GM23338 (cell line): ENCODE results near the gene E2F6. TPM values are rescaled to one million over a fixed set of nuclear protein-coding genes. Genes with fewer than 3 reads are reported as not detected.

Experiments used
- ATAC-seq: fragments of 200-7000 bp; cut with Tn5 transposase; 3 replicates; pipeline ENCODE4 v1.9.1; 2020
- DNase-seq: peaks from one replicate; pipeline ENCODE4 v3.0.0-alpha.2; 2015; ENCODE audit warnings: low spot score
- H2AFZ ChIP-seq: fragments of 200-600 bp; sonication (generic); 2 replicates; pipeline ENCODE4 v1.8.0; 2016; ENCODE audit warnings: antibody characterized with exemption, mild to moderate bottlenecking, moderate library complexity
- H3F3A ChIP-seq: fragments of 200-600 bp; sonication (generic); replicated peaks from 2 replicates; pipeline ENCODE4 v1.8.0; 2017; ENCODE audit warnings: antibody characterized with exemption, mixed run types, low read depth
- H3K27ac ChIP-seq: fragments of 200-600 bp; sonication (generic); 2 replicates; pipeline ENCODE4 v1.6.1; 2016; ENCODE audit warnings: low read depth
- H3K27me3 ChIP-seq: fragments of 200-600 bp; sonication (generic); 2 replicates; pipeline ENCODE4 v1.8.0; 2016; ENCODE audit warnings: mild to moderate bottlenecking, mixed run types, moderate library complexity; ENCODE audit not compliant: insufficient read depth
- H3K36me3 ChIP-seq: fragments of 200-600 bp; sonication (generic); 2 replicates; pipeline ENCODE4 v1.8.0; 2016; ENCODE audit warnings: mild to moderate bottlenecking; ENCODE audit not compliant: insufficient read depth
- H3K4me1 ChIP-seq: fragments of 200-600 bp; sonication (generic); 2 replicates; pipeline ENCODE4 v1.8.0; 2016; ENCODE audit warnings: mild to moderate bottlenecking, moderate library complexity; ENCODE audit not compliant: insufficient read depth
- H3K4me2 ChIP-seq: fragments of 200-600 bp; sonication (generic); 2 replicates; pipeline ENCODE4 v1.7.1; 2017; ENCODE audit warnings: mixed run types
- H3K4me3 ChIP-seq: fragments of 200-600 bp; sonication (generic); 2 replicates; pipeline ENCODE4 v1.6.1; 2016; ENCODE audit warnings: mixed run types
- H3K79me2 ChIP-seq: fragments of 200-600 bp; sonication (generic); replicated peaks from 2 replicates; pipeline ENCODE4 v1.8.0; 2017; ENCODE audit warnings: mild to moderate bottlenecking; ENCODE audit not compliant: insufficient read depth
- H3K9me2 ChIP-seq: fragments of 200-600 bp; sonication (generic); 2 replicates; pipeline ENCODE4 v1.8.0; 2017; ENCODE audit not compliant: insufficient read depth
- H4K20me1 ChIP-seq: fragments of 200-600 bp; sonication (generic); replicated peaks from 2 replicates; pipeline ENCODE4 v1.8.0; 2017; ENCODE audit warnings: mild to moderate bottlenecking; ENCODE audit not compliant: insufficient read depth
- H3K27ac Mint-ChIP-seq: 2 replicates; pipeline ENCODE4 v1.8.0; 2020; ENCODE audit warnings: inconsistent platforms, mild to moderate bottlenecking, moderate library complexity, mixed read lengths
- H3K27me3 Mint-ChIP-seq: 3 replicates; pipeline ENCODE4 v1.8.0; 2022; ENCODE audit warnings: low read depth, mild to moderate bottlenecking, moderate library complexity, mixed read lengths, inconsistent platforms; ENCODE audit not compliant: insufficient read depth, poor library complexity
- H3K36me3 Mint-ChIP-seq: 3 replicates; pipeline ENCODE4 v1.8.0; 2021; ENCODE audit warnings: low read depth, mild to moderate bottlenecking, inconsistent platforms, moderate library complexity, mixed read lengths
- H3K4me1 Mint-ChIP-seq: 3 replicates; pipeline ENCODE4 v1.8.0; 2020; ENCODE audit warnings: mild to moderate bottlenecking, inconsistent platforms, mixed read lengths
- H3K4me3 Mint-ChIP-seq: 3 replicates; pipeline ENCODE4 v1.8.0; 2021; ENCODE audit warnings: moderate library complexity, mild to moderate bottlenecking, inconsistent platforms, mixed read lengths
- H3K9me3 Mint-ChIP-seq: 3 replicates; pipeline ENCODE4 v1.8.0; 2020; ENCODE audit warnings: moderate library complexity, mild to moderate bottlenecking, inconsistent platforms, mixed read lengths
- ETS1 ChIP-seq: IDR thresholded peaks from 2 replicates; pipeline ENCODE4 v1.6.1; 2016; ENCODE audit warnings: antibody characterized with exemption
- EZH2phosphoT487 ChIP-seq: fragments of 200-600 bp; sonication (generic); IDR thresholded peaks from one replicate; pipeline ENCODE4 v1.8.1; 2018; ENCODE audit warnings: antibody characterized with exemption; ENCODE audit not compliant: unreplicated experiment
- JUNB ChIP-seq: IDR thresholded peaks from one replicate; pipeline ENCODE4 v1.6.1; 2016; ENCODE audit warnings: antibody characterized with exemption; ENCODE audit not compliant: unreplicated experiment
- NANOG ChIP-seq: IDR thresholded peaks from 2 replicates; pipeline ENCODE4 v1.6.1; 2016; ENCODE audit warnings: antibody characterized with exemption, borderline replicate concordance
- POLR2AphosphoS5 ChIP-seq: IDR thresholded peaks from 2 replicates; pipeline ENCODE4 v1.6.1; 2016; ENCODE audit warnings: antibody characterized with exemption, low read depth
- STAT1 ChIP-seq: IDR thresholded peaks from one replicate; pipeline ENCODE4 v1.6.1; 2016; ENCODE audit warnings: antibody characterized with exemption; ENCODE audit not compliant: unreplicated experiment
- ZNF114 ChIP-seq: fragments of 250-450 bp; sonication (Bioruptor Pico); IDR thresholded peaks from 2 replicates; pipeline ENCODE4 v1.5.0; 2020; ENCODE audit warnings: mild to moderate bottlenecking, moderate library complexity
- ZNF331 ChIP-seq: fragments of 250-450 bp; sonication (Bioruptor Pico); IDR thresholded peaks from 2 replicates; pipeline ENCODE4 v1.5.0; 2020; ENCODE audit warnings: low read depth, mild to moderate bottlenecking, moderate library complexity
- ZNF462 ChIP-seq: fragments of 250-450 bp; sonication (Bioruptor Pico); IDR thresholded peaks from 2 replicates; pipeline ENCODE4 v1.5.0; 2020; ENCODE audit warnings: mild to moderate bottlenecking, moderate library complexity
- polyA plus RNA-seq: library from polyadenylated mRNA; unstranded; fragments of >200 nt; fragmentation: Nextera tagmentation; extraction: Ambion mirVana; gene quantifications from 2 replicates; pipeline ENCODE4 v1.2.1, GENCODE V29; 2016
- total RNA-seq: library from RNA; depleted of rRNA; stranded (reverse); fragments of >200 nt; shearing (Covaris generic); gene quantifications from 2 replicates; pipeline ENCODE4 v1.2.3, GENCODE V29; 2014
- TF ChIP-seq, protein P1 (sequence below): IDR thresholded peaks from one replicate; pipeline ENCODE4 v1.6.1; 2018; ENCODE audit warnings: antibody characterized with exemption; ENCODE audit not compliant: unreplicated experiment

The E2F6 gene
- total and polyA plus RNA-seq, 2 experiments from 2014 or later, result 16.9 to 20.7 TPM

GRCh38 chr2:11416931-11417330 is 49.0 kb downstream of the E2F6 start:
- H3K4me3 ChIP-seq, result no peak overlapping the region
- H3K4me1 ChIP-seq, result no peaks in the 10 kb centered on the region
- H3K9me2 ChIP-seq, result no peaks in the 10 kb centered on the region
- TF ChIP-seq STAT1 (no peak), ZNF114 (CRISPR knock-in tag) (no peak), ZNF462 (CRISPR knock-in tag) (no peak), JUNB (no peak), EZH2phosphoT487 (no peak), POLR2AphosphoS5 (no peak)
- no peak overlapping the region for H3K27ac ChIP-seq
- peaks cover 24% of the 10 kb centered on the region for H3K36me3 Mint-ChIP-seq
- ATAC-seq (no peak), DNase-seq (no peak)
- no peaks in the 10 kb centered on the region; the same call in 1 of the 2 replicates for H3K36me3 ChIP-seq
- H4K20me1 ChIP-seq, result no peaks in the 10 kb centered on the region
- no peak overlapping the region for H3K4me3 Mint-ChIP-seq
- no peaks in the 10 kb centered on the region for H3K79me2 ChIP-seq
- peaks cover 28% of the 10 kb centered on the region for H3K9me3 Mint-ChIP-seq
- no peak overlapping the region for H3K27ac Mint-ChIP-seq
- no peaks in the 10 kb centered on the region for H3K27me3 Mint-ChIP-seq
- no peak overlapping the region for H3K4me2 ChIP-seq
- no peak overlapping the region for H2AFZ ChIP-seq
- no peaks in the 10 kb centered on the region for H3F3A ChIP-seq
- H3K27me3 ChIP-seq, result no peaks in the 10 kb centered on the region
- no peaks in the 10 kb centered on the region; the same call in 2 of the 3 replicates for H3K4me1 Mint-ChIP-seq

DNA sequence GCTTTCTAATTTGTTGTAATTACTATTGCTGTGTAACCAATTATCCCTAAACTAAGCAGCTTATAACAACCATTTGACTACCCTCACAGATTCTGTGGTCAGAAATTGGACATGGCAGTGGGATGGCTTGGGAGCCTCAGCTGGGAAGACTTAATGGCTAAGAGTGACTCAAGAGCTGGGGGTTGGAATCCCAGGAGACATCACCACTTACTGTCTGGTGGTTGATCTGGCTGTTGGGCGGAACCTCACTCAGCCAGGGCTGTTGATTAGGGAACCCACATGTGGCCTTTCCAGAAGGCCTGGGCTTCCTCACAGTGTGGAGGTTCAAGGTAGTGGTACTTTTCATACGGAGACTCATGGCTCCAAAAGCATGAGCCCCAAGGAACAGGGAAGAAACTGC is 49.8 kb downstream of the E2F6 start:
- H3K27ac Mint-ChIP-seq, result no peak overlapping the region
- Histone ChIP-seq H4K20me1 (no peaks in the 10 kb centered on the region), H3K27me3 (no peaks in the 10 kb centered on the region), H3K27ac (no peak overlapping the region), H3F3A (no peaks in the 10 kb centered on the region), H3K79me2 (no peaks in the 10 kb centered on the region), H3K9me2 (no peaks in the 10 kb centered on the region), H2AFZ (no peak overlapping the region), H3K36me3 (no peaks in the 10 kb centered on the region; the same call in 1 of the 2 replicates), H3K4me1 (no peaks in the 10 kb centered on the region), H3K4me3 (no peak overlapping the region), H3K4me2 (no peak overlapping the region)
- H3K9me3 Mint-ChIP-seq, result peaks cover 28% of the 10 kb centered on the region
- peaks cover 24% of the 10 kb centered on the region for H3K36me3 Mint-ChIP-seq
- DNase-seq (no peak), ATAC-seq (no peak)
- no peaks in the 10 kb centered on the region for H3K27me3 Mint-ChIP-seq
- no peaks in the 10 kb centered on the region; the same call in 2 of the 3 replicates for H3K4me1 Mint-ChIP-seq
- H3K4me3 Mint-ChIP-seq, result no peak overlapping the region
- TF ChIP-seq ZNF114 (CRISPR knock-in tag) (no peak), NANOG (no peak), POLR2AphosphoS5 (no peak), ZNF331 (CRISPR knock-in tag) (no peak), EZH2phosphoT487 (no peak), ETS1 (no peak)
- TF ChIP-seq, protein P1, sequence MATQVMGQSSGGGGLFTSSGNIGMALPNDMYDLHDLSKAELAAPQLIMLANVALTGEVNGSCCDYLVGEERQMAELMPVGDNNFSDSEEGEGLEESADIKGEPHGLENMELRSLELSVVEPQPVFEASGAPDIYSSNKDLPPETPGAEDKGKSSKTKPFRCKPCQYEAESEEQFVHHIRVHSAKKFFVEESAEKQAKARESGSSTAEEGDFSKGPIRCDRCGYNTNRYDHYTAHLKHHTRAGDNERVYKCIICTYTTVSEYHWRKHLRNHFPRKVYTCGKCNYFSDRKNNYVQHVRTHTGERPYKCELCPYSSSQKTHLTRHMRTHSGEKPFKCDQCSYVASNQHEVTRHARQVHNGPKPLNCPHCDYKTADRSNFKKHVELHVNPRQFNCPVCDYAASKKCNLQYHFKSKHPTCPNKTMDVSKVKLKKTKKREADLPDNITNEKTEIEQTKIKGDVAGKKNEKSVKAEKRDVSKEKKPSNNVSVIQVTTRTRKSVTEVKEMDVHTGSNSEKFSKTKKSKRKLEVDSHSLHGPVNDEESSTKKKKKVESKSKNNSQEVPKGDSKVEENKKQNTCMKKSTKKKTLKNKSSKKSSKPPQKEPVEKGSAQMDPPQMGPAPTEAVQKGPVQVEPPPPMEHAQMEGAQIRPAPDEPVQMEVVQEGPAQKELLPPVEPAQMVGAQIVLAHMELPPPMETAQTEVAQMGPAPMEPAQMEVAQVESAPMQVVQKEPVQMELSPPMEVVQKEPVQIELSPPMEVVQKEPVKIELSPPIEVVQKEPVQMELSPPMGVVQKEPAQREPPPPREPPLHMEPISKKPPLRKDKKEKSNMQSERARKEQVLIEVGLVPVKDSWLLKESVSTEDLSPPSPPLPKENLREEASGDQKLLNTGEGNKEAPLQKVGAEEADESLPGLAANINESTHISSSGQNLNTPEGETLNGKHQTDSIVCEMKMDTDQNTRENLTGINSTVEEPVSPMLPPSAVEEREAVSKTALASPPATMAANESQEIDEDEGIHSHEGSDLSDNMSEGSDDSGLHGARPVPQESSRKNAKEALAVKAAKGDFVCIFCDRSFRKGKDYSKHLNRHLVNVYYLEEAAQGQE, result no peak
